K562 treated with DMSO at 1 percent for 12 hours (cell line): ENCODE data around the gene HGS. TPM values are rescaled to one million over a fixed set of nuclear protein-coding genes. Genes with fewer than 3 reads are reported as not detected.

Source experiments
- total RNA-seq: library from RNA; unstranded; fragments of 300-600 nt; gene quantifications from 2 replicates; pipeline ENCODE4 v1.2.3, GENCODE V29; 2022; ENCODE audit not compliant: insufficient read depth

HGS gene
- 63.2 and 121 TPM in 2 replicates for total RNA-seq

DNA sequence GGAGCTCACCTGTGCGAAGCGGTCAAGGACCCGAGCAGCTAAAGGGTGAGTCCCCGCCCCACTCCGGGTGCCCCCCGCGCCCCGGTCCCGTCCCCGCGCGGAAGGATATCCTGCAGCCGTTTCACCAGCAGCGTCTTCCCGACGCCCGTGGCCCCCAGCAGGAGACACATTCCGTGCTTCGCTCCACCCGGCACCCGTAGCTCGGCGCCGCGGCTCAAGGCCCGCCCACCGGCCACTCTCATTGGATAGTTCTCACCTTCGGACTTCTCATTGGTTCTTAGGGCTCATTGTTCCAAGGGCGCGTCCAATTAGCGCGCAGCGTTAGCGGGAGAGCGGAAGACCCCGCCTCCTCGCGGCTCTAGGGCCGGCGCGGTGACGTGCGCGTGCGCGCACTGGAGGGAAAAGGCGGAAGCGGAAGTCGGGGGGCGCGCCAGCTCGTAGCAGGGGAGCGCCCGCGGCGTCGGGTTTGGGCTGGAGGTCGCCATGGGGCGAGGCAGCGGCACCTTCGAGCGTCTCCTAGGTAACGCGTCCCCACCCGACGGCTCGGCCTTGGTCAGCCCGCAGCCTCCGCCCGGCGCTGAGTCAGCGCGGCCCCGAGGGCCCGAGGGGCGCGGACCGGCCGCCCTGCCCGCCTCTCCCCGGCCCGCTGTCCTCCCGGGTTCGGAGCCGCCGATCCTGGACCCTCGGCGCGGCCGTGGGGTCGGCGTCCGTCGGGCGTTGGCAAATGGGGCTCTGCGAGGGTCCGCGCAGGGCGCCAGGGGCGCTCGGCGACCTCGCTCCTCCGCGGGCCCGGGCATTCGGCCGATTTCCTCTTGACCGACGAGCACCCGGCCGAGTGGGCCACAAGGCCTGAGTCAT is at the start of gene HGS, which contains the start of gene ARL16:
TSS of gene HGS (plus strand) at position 428 of the 858 bp plus-strand sequence. CDS start at position 484, 56 bp downstream.
TSS of gene ARL16 (minus strand) at position 214 of the 858 bp plus-strand sequence. CDS start at position 170, 44 bp downstream.

GRCh38 chr17:81636505-81637288 is 47.1 kb upstream of the HGS start, which contains the start of the genes NPLOC4 and TSPAN10:
Gene NPLOC4, minus strand, starts transcription at chr17:81637112. Its CDS starts 182 bp downstream, at chr17:81636930.
Gene TSPAN10, plus strand, starts transcription at chr17:81637196. Its CDS starts 5,217 bp downstream, at chr17:81642413.

DNA sequence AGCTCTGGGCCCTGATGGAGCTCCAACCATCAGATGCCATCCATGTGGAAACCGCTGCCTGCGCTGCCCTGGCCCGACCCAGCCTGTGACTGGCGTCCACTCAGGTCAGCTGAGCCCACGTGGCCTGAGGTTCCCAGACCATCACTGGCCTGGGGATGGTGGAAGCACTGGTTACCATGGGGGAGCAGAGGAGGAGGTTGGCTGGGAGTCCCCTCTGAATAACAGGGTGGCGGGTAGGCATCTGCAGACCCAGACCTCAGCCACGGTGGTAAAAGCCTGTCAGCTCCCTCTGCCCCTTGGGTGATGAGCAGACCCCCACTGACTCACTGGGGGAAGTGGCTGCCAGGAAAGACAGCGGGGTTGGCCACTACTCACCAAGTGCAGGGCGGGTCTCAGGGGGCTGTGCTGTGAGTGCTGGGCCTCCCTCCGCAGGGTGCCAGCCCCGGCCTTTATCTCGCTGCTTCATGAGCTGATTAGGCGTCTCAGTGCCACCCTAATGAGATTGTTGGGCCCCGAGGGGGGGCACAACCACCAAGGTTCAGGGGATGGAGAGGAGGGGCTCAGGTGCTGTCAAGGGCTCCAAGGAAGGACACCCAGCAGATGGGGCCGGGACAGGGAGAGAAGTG is 27.6 kb upstream of the HGS start, which contains the start of gene PDE6G:
TSS of gene PDE6G (minus strand) at position 425 of the 626 bp plus-strand sequence. CDS start 3,237 bp downstream, outside the sequence.

GRCh38 chr17:81666342-81667191 is 17.2 kb upstream of the HGS start, which contains the start of the genes CCDC137 and OXLD1:
Gene CCDC137, plus strand, starts transcription at chr17:81666737. Its CDS starts 30 bp downstream, at chr17:81666767.
Gene OXLD1, minus strand, starts transcription at chr17:81666605. Its CDS starts 28 bp downstream, at chr17:81666577.

DNA sequence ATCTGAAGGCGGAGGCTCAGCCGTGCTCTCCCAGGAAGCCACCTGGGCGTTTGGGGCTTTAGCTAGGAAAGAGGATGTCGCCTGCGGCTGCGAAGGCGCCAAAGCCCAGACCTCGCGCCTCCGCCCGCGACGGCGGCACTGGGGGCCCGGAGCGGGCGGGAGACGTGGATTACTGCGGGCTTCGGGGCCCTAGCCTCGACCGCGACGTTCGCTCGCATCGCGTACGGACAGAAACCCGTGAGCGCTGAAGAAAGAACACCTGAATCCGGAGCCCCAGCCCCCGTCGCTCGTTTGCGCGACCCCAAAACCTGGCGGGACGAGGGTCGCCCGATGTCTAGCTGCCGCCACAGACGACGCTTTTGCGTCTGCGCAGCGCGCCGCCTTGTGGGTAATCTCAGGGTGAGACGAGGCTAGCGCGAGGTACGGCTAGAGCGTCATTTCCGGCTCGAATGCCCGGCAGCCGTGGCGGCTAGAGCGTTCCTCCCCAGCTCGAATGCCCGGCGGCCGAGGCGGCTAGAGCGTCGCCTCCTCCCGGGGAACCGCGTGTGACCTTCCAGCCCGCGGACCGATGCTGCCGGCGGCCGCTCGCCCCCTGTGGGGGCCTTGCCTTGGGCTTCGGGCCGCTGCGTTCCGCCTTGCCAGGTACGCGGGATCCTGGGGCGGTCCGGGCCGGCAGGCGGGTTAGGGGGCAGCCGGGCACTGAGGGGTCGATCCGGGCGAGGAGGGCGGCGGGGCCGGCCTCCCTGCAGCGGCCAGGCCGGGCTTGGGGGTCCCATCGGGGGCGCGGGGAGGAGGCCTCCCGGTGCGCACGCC is 19.3 kb downstream of the HGS start, which contains the start of gene MRPL12:
TSS of gene MRPL12 (plus strand) at position 434 of the 813 bp plus-strand sequence. CDS start at position 569, 135 bp downstream.

DNA sequence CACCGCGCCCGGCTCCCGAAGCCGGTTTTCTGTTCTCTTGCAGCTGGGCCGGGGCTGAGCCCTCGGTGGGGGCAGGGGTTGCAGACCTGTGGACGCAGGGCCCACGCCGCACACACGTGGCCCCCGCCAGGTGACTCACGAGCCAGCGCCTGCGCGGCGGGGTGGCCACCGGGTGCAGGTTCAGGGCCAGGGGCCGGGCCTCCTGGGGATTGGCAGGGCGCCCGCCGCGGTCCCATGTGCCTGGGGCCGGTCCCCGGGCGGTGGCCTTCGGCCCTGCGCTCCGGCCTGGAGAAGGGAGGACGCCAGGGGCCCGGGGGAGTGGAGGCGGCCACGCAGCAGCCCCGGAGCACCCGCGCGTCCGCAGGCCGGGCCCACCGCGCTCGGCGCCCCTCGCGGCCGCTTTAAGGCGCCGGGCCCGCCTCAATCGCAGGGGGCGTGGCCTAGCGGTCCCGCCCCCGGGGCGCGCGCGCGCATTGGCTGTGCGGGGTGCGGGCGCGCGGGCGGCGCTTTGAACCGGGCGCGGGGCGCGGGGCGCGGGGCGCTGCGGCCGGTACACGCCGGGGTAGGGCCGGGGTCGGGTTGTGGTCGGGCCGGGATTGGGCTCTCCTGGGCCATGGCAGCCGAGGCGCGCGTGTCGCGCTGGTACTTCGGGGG is 28.1 kb downstream of the HGS start, which contains the start of gene SLC25A10:
TSS of gene SLC25A10 (plus strand) at position 471 of the 654 bp plus-strand sequence. CDS start at position 614, 143 bp downstream.

Other genes with a start within 250 kb of the HGS start
- 1,670 and 1,971 TPM in 2 replicates for gene ACTG1, start 171.2 kb upstream of the HGS start, total RNA-seq
- 2.2 TPM in 1 of 2 replicates, not detected in the other for gene FSCN2, start 155.6 kb upstream of the HGS start, total RNA-seq
- 14.7 and 19.3 TPM in 2 replicates for gene FAAP100, start 131.7 kb upstream of the HGS start, total RNA-seq
- 66.5 and 131 TPM in 2 replicates for gene NPLOC4, start 46.9 kb upstream of the HGS start, total RNA-seq
- 0.47 and 1.2 TPM in 2 replicates for gene TSPAN10, start 46.8 kb upstream of the HGS start, total RNA-seq
- not detected in 2 replicates for gene PDE6G, start 27.5 kb upstream of the HGS start, total RNA-seq
- 72.5 and 109 TPM in 2 replicates for gene OXLD1, start 17.4 kb upstream of the HGS start, total RNA-seq
- gene CCDC137, start 17.3 kb upstream of the HGS start, total RNA-seq, result 28.5 and 31.3 TPM in 2 replicates
- 24.9 and 32.6 TPM in 2 replicates for gene ARL16, start 214 bp upstream of the HGS start, total RNA-seq
- gene MRPL12, start 19.4 kb downstream of the HGS start, total RNA-seq, result 72.5 and 114 TPM in 2 replicates
- 49.3 and 53.8 TPM in 2 replicates for gene SLC25A10, start 28.3 kb downstream of the HGS start, total RNA-seq
- gene GCGR, start 120.1 kb downstream of the HGS start, total RNA-seq, result not detected in 2 replicates
- gene MCRIP1, start 149.3 kb downstream of the HGS start, total RNA-seq, result 192 and 316 TPM in 2 replicates
- gene PPP1R27, start 151.0 kb downstream of the HGS start, total RNA-seq, result not detected in 2 replicates
- 670 and 837 TPM in 2 replicates for gene P4HB, start 176.5 kb downstream of the HGS start, total RNA-seq
- 219 and 311 TPM in 2 replicates for gene ARHGDIA, start 187.3 kb downstream of the HGS start, total RNA-seq
- 131 and 173 TPM in 2 replicates for gene ALYREF, start 207.6 kb downstream of the HGS start, total RNA-seq
- gene ANAPC11, start 207.7 kb downstream of the HGS start, total RNA-seq, result 460 and 768 TPM in 2 replicates
- 3.1 and 4.4 TPM in 2 replicates for gene NPB, start 218.2 kb downstream of the HGS start, total RNA-seq
- gene PCYT2, start 227.4 kb downstream of the HGS start, total RNA-seq, result 43.6 and 61.6 TPM in 2 replicates
- 34.3 and 38.5 TPM in 2 replicates for gene SIRT7, start 234.2 kb downstream of the HGS start, total RNA-seq
- 45.0 and 63.6 TPM in 2 replicates for gene MAFG, start 243.7 kb downstream of the HGS start, total RNA-seq